GM10266 (cell line): ENCODE measurements around the gene CHD5.

Source experiments
- DNase-seq: peaks from one replicate; pipeline ENCODE4 v3.0.0; 2012; ENCODE audit errors: extremely low spot score
- CTCF ChIP-seq: IDR thresholded peaks from 2 replicates; pipeline ENCODE4 v1.5.1; 2012; ENCODE audit warnings: mild to moderate bottlenecking, low read depth; ENCODE audit not compliant: control insufficient read depth, insufficient read depth; ENCODE audit errors: missing control alignments

Gene CHD5

GRCh38 chr1:6088956-6089355, 91.2 kb downstream of the CHD5 start:
- TF ChIP-seq CTCF, result no peak

GRCh38 chr1:6087958-6088357, 92.2 kb downstream of the CHD5 start:
- DNase-seq, result no peak

More at GRCh38 chr1:6088956-6089355, 91.2 kb downstream of the CHD5 start:
- DNase-seq, result no peak

DNA sequence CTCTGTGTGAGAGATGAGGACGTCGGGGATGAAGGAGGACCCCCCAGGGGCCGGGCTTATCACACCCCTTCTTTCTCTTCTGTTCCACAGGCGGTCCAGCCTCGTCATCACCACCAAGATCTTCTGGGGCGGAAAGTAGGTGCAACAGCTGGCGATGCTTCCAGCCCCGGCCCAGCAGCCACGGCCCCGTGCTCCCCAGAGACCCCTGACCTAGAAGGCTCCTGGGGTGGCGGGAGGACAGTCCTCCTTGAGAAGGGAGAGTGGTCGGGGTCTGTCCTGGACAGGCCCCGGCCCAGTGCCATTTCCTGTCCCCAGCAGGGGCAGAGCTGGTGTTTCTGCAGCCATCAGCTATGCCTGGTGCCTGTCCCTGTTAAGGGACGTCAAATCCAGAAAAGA, 92.7 kb downstream of the CHD5 start:
- DNase-seq, result no peak
- no peak for TF ChIP-seq CTCF

More at GRCh38 chr1:6087958-6088357, 92.2 kb downstream of the CHD5 start:
- TF ChIP-seq CTCF, result no peak

DNA sequence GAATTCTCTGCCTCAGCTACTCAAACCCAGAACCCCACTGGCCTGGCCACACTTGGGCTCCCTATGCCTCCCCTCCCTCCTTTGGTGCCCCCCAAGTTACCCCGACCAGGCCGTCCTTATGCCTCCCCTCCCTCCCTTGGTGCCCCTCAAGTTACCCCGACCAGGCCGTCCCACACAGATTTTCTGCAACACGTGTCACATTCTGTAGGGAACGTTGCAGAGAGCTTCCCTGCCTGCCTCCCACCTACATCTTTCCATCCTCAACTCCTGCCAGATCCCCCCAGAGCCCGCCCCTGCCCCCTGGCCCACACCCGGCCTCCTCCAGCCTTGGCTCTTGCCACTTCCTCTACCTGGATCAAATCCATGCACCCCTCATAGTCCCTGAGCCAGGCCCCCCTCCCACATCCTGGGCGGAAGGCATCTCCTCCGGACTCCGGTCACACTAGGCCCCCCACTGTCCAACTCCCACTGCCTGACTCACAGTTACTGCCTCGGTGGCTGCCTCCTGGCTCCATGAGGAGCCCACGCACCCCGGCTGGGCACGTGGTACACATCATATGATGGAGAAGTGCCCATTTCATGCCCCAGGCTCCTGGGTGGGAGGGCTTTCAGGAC, 93.3 kb downstream of the CHD5 start:
- DNase-seq, result no peak
- TF ChIP-seq CTCF, result no peak

GRCh38 chr1:6086358-6086757, 93.8 kb downstream of the CHD5 start:
- no peak for TF ChIP-seq CTCF
- no peak for DNase-seq

DNA sequence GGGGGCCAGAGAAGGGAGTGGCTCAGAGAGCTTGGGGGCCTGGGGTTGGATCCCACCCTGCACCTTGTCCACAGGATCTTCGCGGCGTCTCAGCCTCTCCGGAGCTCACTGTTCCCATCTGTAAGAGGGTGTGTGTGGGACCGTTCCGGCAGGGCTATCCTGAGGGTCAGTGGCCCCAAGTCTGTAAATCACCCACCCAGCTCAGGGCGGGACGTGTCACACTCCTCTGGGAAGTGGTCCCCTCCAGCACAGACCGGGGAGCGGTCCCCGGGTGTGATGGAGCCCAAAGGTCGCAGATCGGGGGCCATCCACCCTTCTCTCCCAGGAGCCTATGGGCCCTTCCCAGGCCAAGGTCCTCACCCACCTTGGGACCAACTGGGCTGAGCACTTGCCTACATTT, 94.5 kb downstream of the CHD5 start:
- no peak for DNase-seq
- no peak for TF ChIP-seq CTCF

GRCh38 chr1:6084781-6085495, 95.2 kb downstream of the CHD5 start:
- no peak for TF ChIP-seq CTCF
- no peak for DNase-seq
